HepG2 (cell line): ENCODE results near the gene LONP1. TPM values are rescaled to one million over a fixed set of nuclear protein-coding genes. Genes with fewer than 3 reads are reported as not detected.

Experiments used
- ATAC-seq: fragments of 200-7000 bp; cut with Tn5 transposase; 3 replicates; pipeline ENCODE4 v1.9.1; 2020; ENCODE audit warnings: mild to moderate bottlenecking, moderate library complexity
- BruUV-seq: library from RNA; stranded (reverse); fragments of 400-500 nt; replicated peaks from 2 replicates; lab custom pipeline; 2021; lab: Mats Ljungman, UMichigan
- CTCF ChIA-PET: fragments of 300-600 bp; formaldehyde crosslinking; extraction: SDS; loops from one replicate; lab custom pipeline; 2021; ENCODE audit warnings: low total read pairs, inconsistent platforms, low intra/inter-chr PET ratio; lab: Yijun Ruan, JAX
- POLR2A ChIA-PET: fragments of 350-600 bp; sonication (Branson Sonifier 250); formaldehyde crosslinking; loops from one replicate; lab custom pipeline; 2020; ENCODE audit warnings: antibody characterized with exemption, inconsistent platforms; lab: Yijun Ruan, JAX
- DNase-seq: peaks from one replicate; pipeline ENCODE4 v3.0.0-alpha.2; 2015; ENCODE audit warnings: low spot score
- FAIRE-seq: peaks from 3 replicates; lab custom pipeline; 2011; peaks lifted over from hg19 to GRCh38; lab: Jason Lieb, UNC
- H2AFZ ChIP-seq: one replicate; pipeline ENCODE4 v1.6.1; 2011; ENCODE audit warnings: low read length, inconsistent platforms
- H3K27ac ChIP-seq: fragments of 300-600 bp; 3 replicates; pipeline ENCODE4 v1.8.0; 2011; ENCODE audit warnings: mixed run types, mild to moderate bottlenecking, mixed read lengths, low read length, inconsistent platforms; ENCODE audit not compliant: insufficient read depth; ENCODE audit errors: extremely low read length
- H3K27me3 ChIP-seq, 2 experiments: fragments of 200-600 bp in 1 of 2; 2 replicates in 1 of 2; 3 replicates in 1 of 2; pipeline versions ENCODE4 v1.6.0 to v1.8.0; 2011; ENCODE audit warnings: low read length in 2 of 2, mild to moderate bottlenecking in 2 of 2, moderate library complexity in 2 of 2, inconsistent platforms in 1 of 2; ENCODE audit not compliant: insufficient read depth in 2 of 2, control insufficient read depth in 1 of 2
- H3K36me3 ChIP-seq, 2 experiments: fragments of 200-600 bp in 1 of 2; replicated peaks in 1 of 2; 2 replicates in 1 of 2; 3 replicates in 1 of 2; pipeline versions ENCODE4 v1.5.1 to v1.8.0; 2011; ENCODE audit warnings: low read length in 2 of 2, inconsistent platforms in 1 of 2; ENCODE audit not compliant: insufficient read depth in 2 of 2, control insufficient read depth in 1 of 2
- H3K4me1 ChIP-seq: 2 replicates; pipeline ENCODE4 v1.5.1; 2012; ENCODE audit warnings: low read length, inconsistent platforms; ENCODE audit not compliant: insufficient read depth
- H3K4me2 ChIP-seq: 2 replicates; pipeline ENCODE4 v1.6.0; 2011; ENCODE audit warnings: low read depth, low read length, inconsistent platforms
- H3K4me3 ChIP-seq, 3 experiments: fragments of 200-600 bp in 1 of 3; sonication (generic), shearing (Covaris generic) in 1 of 3; replicated peaks in 1 of 3; 2 replicates each; pipeline ENCODE4 v1.5.1; 2011 to 2016; ENCODE audit warnings: low read length in 3 of 3, inconsistent platforms in 2 of 3, low read depth in 2 of 3, mild to moderate bottlenecking in 2 of 3, control low read depth in 1 of 3, mixed read lengths in 1 of 3; ENCODE audit not compliant: insufficient read depth in 1 of 3
- H3K79me2 ChIP-seq: one replicate; pipeline ENCODE4 v1.6.1; 2011; ENCODE audit warnings: low read length, inconsistent platforms; ENCODE audit not compliant: insufficient read depth
- H3K9ac ChIP-seq: 2 replicates; pipeline ENCODE4 v1.6.0; 2011; ENCODE audit warnings: mild to moderate bottlenecking, low read depth, low read length, inconsistent platforms; ENCODE audit not compliant: insufficient read depth
- H3K9me3 ChIP-seq: 2 replicates; pipeline ENCODE4 v1.5.1; 2012; ENCODE audit warnings: mild to moderate bottlenecking, low read length
- H4K20me1 ChIP-seq: 2 replicates; pipeline ENCODE4 v1.6.0; 2011; ENCODE audit warnings: inconsistent platforms, mild to moderate bottlenecking, low read length, moderate library complexity; ENCODE audit not compliant: insufficient read depth
- AGO1 ChIP-seq: fragments of 200-400 bp; formaldehyde crosslinking; IDR thresholded peaks from 2 replicates; pipeline ENCODE4 v1.6.1; 2017; ENCODE audit warnings: mild to moderate bottlenecking, low read depth, low read length, moderate library complexity; ENCODE audit not compliant: poor library complexity, severe bottlenecking
- AGO2 ChIP-seq: fragments of 200-400 bp; formaldehyde crosslinking; optimal IDR thresholded peaks from 2 replicates; pipeline ENCODE3; 2017; ENCODE audit warnings: mild to moderate bottlenecking, low read depth, low read length, moderate library complexity
- CCAR2 ChIP-seq: fragments of 200-400 bp; formaldehyde crosslinking; optimal IDR thresholded peaks from 2 replicates; pipeline ENCODE3; 2018; ENCODE audit warnings: low read depth, mild to moderate bottlenecking, low read length, moderate library complexity
- GABPA ChIP-seq, 2 experiments: IDR thresholded peaks; 2 replicates each; pipeline ENCODE4 v1.6.1; 2011 to 2016; ENCODE audit warnings: low read depth in 2 of 2, low read length in 1 of 2, missing biosample characterization in 1 of 2, missing genetic modification characterization in 1 of 2
- NCOA2 ChIP-seq: sonication (generic); formaldehyde crosslinking; IDR thresholded peaks from 2 replicates; pipeline ENCODE4 v1.8.0; 2022; ENCODE audit warnings: inconsistent platforms
- PHF20 ChIP-seq: sonication (generic); formaldehyde crosslinking; IDR thresholded peaks from 2 replicates; pipeline ENCODE4 v1.5.0; 2020; ENCODE audit warnings: mild to moderate bottlenecking, missing genetic modification reagents
- RBFOX2 ChIP-seq: fragments of 200-400 bp; formaldehyde crosslinking; IDR thresholded peaks from 2 replicates; pipeline ENCODE4 v1.6.1; 2017; ENCODE audit warnings: low read depth, mild to moderate bottlenecking, low read length
- SNRNP70 ChIP-seq: fragments of 200-400 bp; formaldehyde crosslinking; IDR thresholded peaks from 2 replicates; pipeline ENCODE4 v1.6.1; 2017; ENCODE audit warnings: mild to moderate bottlenecking, low read depth, low read length, moderate library complexity
- TCF7L2 ChIP-seq: IDR thresholded peaks from 2 replicates; pipeline ENCODE4 v1.6.1; 2011; ENCODE audit warnings: mild to moderate bottlenecking, low read depth, low read length, moderate library complexity
- TFDP1 ChIP-seq: IDR thresholded peaks from 2 replicates; pipeline ENCODE4 v1.6.1; 2016; ENCODE audit warnings: missing compliant biosample characterization, missing genetic modification reagents, borderline replicate concordance
- USF2 ChIP-seq, 2 experiments: sonication (generic) in 1 of 2; formaldehyde crosslinking in 1 of 2; IDR thresholded peaks; 2 replicates each; pipeline versions ENCODE4 v1.5.1 to v1.6.1; 2011 to 2020; ENCODE audit warnings: borderline replicate concordance in 1 of 2, low read depth in 1 of 2, low read length in 1 of 2, mild to moderate bottlenecking in 1 of 2, missing genetic modification reagents in 1 of 2, moderate library complexity in 1 of 2
- ZFP82 ChIP-seq: sonication (generic); formaldehyde crosslinking; IDR thresholded peaks from 2 replicates; pipeline ENCODE4 v1.5.1; 2020; ENCODE audit warnings: mild to moderate bottlenecking, missing genetic modification reagents, borderline replicate concordance
- ZNF329 ChIP-seq: sonication (generic); formaldehyde crosslinking; IDR thresholded peaks from 2 replicates; pipeline ENCODE4 v1.9.0; 2021; ENCODE audit warnings: low read depth, mild to moderate bottlenecking, missing genetic modification reagents
- ZNF432 ChIP-seq: sonication (generic); formaldehyde crosslinking; IDR thresholded peaks from 2 replicates; pipeline ENCODE4 v1.5.0; 2020; ENCODE audit warnings: missing genetic modification reagents, mild to moderate bottlenecking, borderline replicate concordance
- ZNF546 ChIP-seq: sonication (generic); formaldehyde crosslinking; conservative IDR thresholded peaks from 2 replicates; pipeline ENCODE4 v1.8.1; 2023; ENCODE audit warnings: mild to moderate bottlenecking, missing genetic modification reagents
- ZNF747 ChIP-seq: sonication (generic); formaldehyde crosslinking; IDR thresholded peaks from 2 replicates; pipeline ENCODE4 v1.8.1; 2023; ENCODE audit warnings: missing genetic modification reagents, mild to moderate bottlenecking, borderline replicate concordance
- ZSCAN12 ChIP-seq: sonication (generic); formaldehyde crosslinking; IDR thresholded peaks from 2 replicates; pipeline ENCODE4 v1.9.0; 2021; ENCODE audit warnings: mild to moderate bottlenecking, missing genetic modification reagents
- WGBS: methylation state at CpG from one replicate; pipeline ENCODE4 v1.1.6; 2017; ENCODE audit warnings: low lambda C conversion rate; 5-methylcytosine and 5-hydroxymethylcytosine counted together
- in situ Hi-C: cut with HindIII; loops from 2 replicates; pipeline ENCODE4 v1.10.0; 2017; ENCODE audit warnings: low pct_unique_long_range_greater_than_20kb; ENCODE audit not compliant: extremely low pct_ligation_motif_present
- intact Hi-C: fragments of 100-400 bp; cut with micrococcal nuclease; formaldehyde crosslinking; loops from one replicate; pipeline ENCODE4 v1.10.0; 2022; ENCODE audit not compliant: unreplicated experiment
- polyA plus RNA-seq, 8 experiments: library from polyadenylated mRNA; depleted of rRNA in 3 of 8; stranded (reverse) in 7 of 8; unstranded in 1 of 8; fragments of >200 nt; fragmentation: Illumina TruSeq in 4 of 8; extraction: Trizol in 4 of 8; gene quantifications; 2 replicates each; pipeline versions ENCODE4 v1.2.1 to v1.2.3, GENCODE V29; 2011 to 2016; ENCODE audit warnings: low read depth in 4 of 8, missing spikeins in 1 of 8, mixed read lengths in 1 of 8; ENCODE audit not compliant: insufficient read depth in 1 of 8
- total RNA-seq, 5 experiments: library from RNA; depleted of rRNA; stranded (reverse); fragments of >200 nt; fragmentation: Illumina TruSeq; extraction: Trizol; gene quantifications; 2 replicates each; pipeline ENCODE4 v1.2.3, GENCODE V29; 2016; ENCODE audit warnings: low read depth in 1 of 5

The LONP1 gene
- total and polyA plus RNA-seq, 2 of the 13 experiments (the other 11 are each of a cell fraction or from before 2014, with no cell fraction given) = 59.5 to 76.8 TPM

- TF ChIP-seq ZFP82 (no peak), ZNF546 (CRISPR knock-in tag) (no peak), ZNF432 (CRISPR knock-in tag) (no peak)
These were observed 19.4 kb downstream of the LONP1 start (continued) for GRCh38 chr19:5700455-5701092.

- Histone ChIP-seq H3K36me3 (peaks cover 38 to 66% of the 10 kb centered on the region in 2 experiments), H4K20me1 (peaks cover 6% of the 10 kb centered on the region; the same call in 1 of the 2 replicates), H3K79me2 (peaks cover 3% of the 10 kb centered on the region), H3K4me2 (no peak overlapping the region), H3K27ac (no peak overlapping the region), H3K9ac (no peak overlapping the region), H3K4me1 (no peaks in the 10 kb centered on the region), H3K4me3 (no peak overlapping the region), H3K27me3 (no peaks in the 10 kb centered on the region), H3K9me3 (no peaks in the 10 kb centered on the region), H2AFZ (no peak overlapping the region)
- intact Hi-C loops (no loop called here), in situ Hi-C loops (no loop called here)
- POLR2A ChIA-PET = interaction anchor here (0.8 to 3.2 kb wide), 2 partner anchors 9 to 21 kb away, joined by 3 to 12 read pairs; partner anchors contain the start of genes CATSPERD, LONP1 and RPL36
- no peak for FAIRE-seq
- no TSS peak for BruUV-seq
- WGBS = 98% methylated on average over 24 of the region's 38 CpGs
- CTCF ChIA-PET = no interaction called here
- no peak for DNase-seq
- ATAC-seq = no peak
- TF ChIP-seq CCAR2 (no peak), ZNF329 (CRISPR knock-in tag) (peak; percentile 76; the same call in 1 of the 2 replicates), PHF20 (CRISPR knock-in tag) (0 out of 2 replicates have a peak, but pooled peaks have one; percentile 18), TCF7L2 (no peak), TFDP1 (CRISPR knock-in tag) (no peak), RBFOX2 (peak; percentile 51; the same call in 1 of the 2 replicates), AGO1 (peak; percentile 85), ZSCAN12 (CRISPR knock-in tag) (no peak), SNRNP70 (no peak), AGO2 (peak; percentile 91), GABPA (IDR thresholded peaks at IDR 0.05; ENCODE audit: low read depth, low read length) (no peak), GABPA (CRISPR knock-in tag; IDR thresholded peaks at IDR 0.05; ENCODE audit: low read depth) (no peak), ZNF747 (CRISPR knock-in tag) (no peak), NCOA2 (CRISPR knock-in tag) (no peak), USF2 (IDR thresholded peaks at IDR 0.05; ENCODE audit: low read depth, low read length) (no peak), USF2 (CRISPR knock-in tag; IDR thresholded peaks at IDR 0.05; ENCODE audit: borderline replicate concordance) (no peak)
These were observed 21.1 kb downstream of the LONP1 start for GRCh38 chr19:5698635-5699422.
